Putamen (tissue), 1 donor: Measurements from ENCODE around the gene KCNIP1.
A peak's percentile ranks its signal among the peaks of the same experiment; 100 is the strongest.
"Not testable (repeated sequence)": the region's sequence is repeated elsewhere in the genome, so short reads cannot be mapped to it uniquely, and the experiment has no call there.

Experiments
- DNase-seq: peaks from one replicate; pipeline ENCODE4 v3.0.0-alpha.2; 2016; ENCODE audit warnings: low spot score

Gene KCNIP1

DNA sequence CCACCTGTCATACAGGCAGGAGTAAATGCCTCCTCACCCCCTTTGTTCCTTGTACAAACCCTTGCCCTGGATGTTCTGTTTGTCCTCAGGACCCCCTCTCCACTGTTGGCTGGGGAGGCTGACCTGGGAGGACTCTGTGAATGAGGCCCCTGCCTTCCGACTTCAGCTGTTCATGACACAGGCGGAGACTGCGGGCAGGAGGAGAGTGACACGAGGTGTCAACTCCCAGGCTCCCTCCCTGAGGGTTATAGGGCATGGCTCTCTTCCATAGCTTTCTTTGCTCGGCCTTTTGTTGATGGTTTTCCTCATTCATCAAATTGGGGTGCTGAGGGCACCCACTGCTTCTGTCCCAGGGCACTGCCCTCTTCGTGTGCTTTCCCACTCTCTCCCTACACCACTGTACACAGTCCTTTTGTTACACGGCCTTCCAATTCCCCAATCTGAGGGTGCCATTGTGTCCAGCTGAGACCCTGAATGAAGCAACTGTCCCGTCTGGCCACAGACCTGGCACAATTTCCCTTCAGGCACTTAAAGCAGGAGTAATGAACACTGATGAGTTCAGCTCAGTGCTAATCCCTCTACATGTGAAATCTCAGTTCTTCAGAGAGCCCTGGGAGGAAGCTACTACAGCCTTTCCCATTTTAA, 33.8 kb downstream of the KCNIP1 start:
- DNase-seq = no peak

DNA sequence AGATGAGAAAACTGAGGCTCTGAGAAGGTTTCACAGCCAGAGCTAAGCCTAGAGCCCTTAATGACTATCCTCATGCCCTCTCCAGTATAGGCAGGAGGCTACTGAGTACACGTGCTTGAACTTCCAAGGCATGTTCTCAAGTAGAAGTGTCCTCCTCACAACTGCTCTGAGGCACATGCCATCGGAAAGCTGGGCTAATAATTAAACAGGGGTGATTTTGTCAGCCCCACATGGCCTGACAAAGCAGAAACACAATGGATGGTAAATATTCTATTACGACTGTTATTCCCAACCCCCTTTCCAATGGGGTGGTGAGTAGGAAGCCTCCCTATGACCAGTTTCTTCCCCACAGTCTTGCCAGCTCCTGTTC, 34.3 kb downstream of the KCNIP1 start:
- DNase-seq = no peak

DNA sequence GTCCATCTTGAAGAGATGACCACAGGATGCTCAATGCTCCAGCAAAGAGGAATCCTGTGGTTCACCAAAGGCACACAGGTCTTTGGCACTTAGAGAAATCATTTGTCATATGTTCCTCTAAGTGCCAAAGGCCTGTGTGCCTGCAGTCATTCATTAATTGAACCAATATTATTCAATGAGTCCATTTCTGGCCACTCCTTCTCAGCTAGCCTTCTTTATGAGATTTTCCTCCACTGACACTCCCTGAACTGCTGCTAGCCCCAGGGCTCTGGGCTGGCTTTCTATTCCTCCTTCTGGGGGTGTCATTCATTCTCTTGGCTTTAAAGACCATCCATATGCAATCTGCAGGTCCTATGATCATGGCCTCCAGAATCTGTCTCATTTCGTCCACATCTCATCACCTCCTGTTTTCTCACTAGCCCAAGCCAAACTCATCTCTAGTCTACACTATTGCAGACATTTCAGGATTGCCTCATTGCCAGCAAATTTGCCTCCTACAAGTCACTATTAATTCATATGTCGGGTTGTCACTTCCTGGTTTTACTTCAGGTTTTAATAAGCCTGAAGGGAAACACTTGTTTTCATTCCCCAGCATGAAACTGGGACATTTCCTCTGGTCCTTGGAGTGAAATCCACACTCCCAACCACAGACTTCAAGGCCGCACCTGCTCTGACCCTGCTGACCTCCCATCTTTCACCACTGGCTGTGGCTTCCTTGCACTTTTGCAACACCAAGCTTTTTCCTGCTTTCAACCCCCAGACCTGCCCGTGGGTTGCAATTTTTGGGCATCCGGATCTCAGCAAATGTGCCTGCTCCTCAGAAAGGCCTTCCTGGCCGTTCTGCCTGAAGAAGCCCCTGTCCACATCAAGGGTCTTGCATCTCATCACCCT, 35.1 kb downstream of the KCNIP1 start:
- no peak for DNase-seq

DNA sequence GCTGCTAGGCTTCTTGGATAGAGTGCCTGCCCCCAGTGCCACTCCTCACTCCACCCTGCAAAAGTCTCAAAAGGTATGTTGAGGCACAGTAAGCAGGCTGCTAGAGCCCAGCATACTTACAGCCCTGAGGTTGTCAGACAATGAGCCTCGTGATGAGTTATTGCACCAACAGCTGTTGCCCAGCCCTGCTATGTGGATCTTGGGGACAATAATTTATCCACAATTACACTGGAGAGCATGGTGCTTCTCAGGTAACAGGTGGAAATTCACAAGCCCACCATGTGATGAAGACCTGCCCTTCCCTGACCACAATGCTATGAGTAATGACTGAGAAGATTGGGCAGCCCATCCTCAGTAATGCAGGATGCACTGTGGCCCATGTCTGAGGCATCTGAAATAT, 36.5 kb downstream of the KCNIP1 start:
- DNase-seq = no peak

DNA sequence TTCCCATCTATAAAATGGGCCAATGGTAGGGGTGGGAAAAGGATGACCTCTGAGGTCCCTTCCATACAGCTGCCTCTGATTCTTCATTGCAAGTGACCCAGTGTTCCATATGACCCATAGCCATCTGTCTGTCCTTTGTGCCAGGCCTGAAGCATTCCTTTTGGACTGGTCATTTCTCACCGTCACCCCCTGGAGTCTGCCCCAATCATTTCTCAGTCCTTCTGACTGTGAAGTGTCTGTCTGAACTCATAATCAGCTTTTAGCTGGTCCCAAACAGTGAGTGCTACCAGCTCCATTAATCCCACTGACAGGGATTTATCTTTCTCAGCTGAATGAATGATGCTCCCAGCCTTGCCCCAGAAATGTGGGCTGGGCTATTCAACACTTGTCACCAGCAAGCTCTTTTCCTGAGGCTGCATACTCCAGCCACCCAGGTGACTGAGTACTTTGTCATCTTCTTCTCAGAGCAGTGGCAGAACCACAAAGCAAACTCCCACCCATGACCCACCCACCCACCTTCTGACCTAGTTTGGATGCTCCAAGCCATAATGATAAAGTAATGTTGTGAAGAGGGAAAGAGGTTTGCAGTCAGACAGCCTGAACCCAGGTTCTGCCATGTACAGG, 37.4 kb downstream of the KCNIP1 start:
- DNase-seq = peak; percentile 41

DNA sequence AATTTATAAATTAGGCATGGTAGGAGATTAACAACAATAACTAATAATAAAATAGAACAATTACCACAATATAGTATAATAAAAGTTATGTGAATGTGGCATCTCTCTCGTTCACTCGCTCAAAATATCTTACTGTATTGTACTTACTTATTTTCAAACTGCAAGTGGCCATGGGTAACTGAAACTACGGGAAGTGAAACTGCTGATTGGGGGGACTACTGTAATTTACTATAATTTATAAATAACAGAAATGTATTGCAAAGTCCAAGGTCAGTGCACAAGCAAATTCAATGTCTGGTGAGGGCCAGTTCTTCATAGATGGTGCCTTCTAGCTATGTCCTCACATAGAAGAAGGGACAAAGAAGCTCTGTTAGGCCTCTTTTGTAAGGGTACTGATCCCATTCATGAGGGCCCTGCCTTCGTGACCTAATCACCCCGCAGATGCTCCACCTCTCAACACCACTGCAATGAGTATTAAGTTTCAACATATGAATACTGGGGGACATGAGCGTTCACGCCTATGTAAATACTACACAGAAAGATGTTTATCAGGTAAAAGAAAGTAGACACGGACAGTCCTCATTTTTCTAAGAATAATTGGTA, 39.0 kb downstream of the KCNIP1 start:
- no peak for DNase-seq

DNA sequence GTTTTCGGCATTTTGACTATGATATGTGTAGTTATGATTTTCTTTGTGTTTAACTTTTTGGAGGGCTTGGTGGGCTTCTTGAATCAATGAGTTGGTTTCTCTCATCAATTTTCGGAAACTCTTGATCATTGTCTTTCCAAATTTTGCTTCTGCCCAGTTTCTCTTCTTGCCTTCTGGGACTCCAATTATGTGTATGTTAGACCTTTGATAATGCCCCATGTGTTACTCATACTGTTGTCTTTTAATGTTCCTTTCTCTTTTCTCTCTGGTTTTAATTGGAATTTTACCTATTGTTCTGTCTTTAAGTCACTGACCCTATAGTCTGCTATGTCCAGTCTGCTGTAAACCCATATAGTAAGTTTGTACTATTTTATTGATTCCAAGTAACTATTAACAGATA, 41.5 kb downstream of the KCNIP1 start:
- DNase-seq = no peak

DNA sequence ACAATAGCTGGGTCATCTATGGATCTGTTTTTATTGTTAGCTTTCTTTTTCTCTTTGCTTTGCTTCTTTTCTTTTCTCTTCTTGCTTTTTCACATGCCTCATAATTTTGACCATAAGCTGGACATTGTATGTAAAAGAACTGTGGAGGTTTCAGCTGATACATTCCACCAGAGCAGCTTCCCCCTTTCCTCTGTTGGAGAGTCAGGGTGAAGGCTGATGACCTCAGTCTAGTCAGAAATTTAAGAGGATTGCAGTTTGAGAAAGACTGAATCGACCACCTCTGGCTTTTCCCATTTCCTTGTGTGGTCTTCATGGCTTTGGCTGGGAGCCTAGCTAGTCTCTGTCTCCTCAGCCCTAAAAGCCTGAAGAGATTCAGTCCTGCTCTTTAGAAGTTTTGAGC, 42.0 kb downstream of the KCNIP1 start:
- DNase-seq = no peak

DNA sequence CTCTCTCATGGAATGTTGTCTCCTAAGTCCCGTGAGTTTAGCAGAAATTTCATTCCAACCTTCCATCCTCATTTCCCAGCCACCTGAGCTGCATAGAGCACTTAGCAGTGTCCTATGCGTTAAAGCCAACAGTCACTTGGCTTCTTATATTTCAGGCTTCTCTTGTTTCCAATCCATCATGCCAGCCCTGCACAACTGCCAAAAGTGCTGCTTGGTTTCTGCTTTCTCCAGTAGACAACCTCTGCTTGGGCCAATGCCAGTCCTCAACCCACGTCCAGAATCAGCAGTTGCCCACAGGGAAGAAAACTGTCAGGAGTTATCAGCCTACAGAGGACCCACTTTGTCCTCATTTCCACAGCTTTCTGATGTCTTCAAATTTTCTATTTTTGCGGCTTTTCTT, 42.5 kb downstream of the KCNIP1 start:
- no peak for DNase-seq

DNA sequence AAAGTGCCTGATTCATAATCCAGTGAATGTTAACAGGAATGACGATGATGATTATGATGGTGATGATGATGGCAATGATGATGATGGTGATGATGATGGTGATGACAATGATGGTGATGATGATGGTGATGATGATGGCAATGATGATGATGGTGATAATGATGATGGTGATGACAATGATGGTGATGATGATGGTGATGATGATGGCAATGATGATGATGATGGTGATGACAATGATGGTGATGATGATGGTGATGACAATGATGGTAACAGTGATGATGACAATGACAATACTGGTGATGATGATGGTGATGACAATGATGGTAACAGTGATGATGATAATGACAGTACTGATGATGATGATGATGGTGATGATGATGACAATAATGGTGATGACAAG, 46.6 kb downstream of the KCNIP1 start:
- not testable (repeated sequence) for DNase-seq

DNA sequence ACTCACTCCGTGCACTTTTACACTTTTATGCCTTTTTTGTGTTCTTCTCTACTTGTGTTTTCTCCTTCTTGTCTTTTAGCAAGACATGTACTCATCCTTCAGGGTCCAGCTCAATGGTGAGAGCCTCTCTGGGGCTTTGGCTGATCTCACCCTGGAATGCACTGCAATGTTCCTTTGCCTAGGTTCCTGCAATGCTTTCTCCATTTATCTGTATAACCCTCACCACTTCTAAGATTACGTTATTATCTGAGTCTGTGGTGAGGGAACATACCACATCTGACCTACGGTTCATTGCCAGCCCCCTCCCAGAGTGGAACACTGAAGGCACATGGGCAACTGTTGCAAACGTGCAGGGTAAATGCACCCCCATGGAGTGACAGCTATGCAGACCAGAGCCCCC, 47.3 kb downstream of the KCNIP1 start:
- DNase-seq = no peak

DNA sequence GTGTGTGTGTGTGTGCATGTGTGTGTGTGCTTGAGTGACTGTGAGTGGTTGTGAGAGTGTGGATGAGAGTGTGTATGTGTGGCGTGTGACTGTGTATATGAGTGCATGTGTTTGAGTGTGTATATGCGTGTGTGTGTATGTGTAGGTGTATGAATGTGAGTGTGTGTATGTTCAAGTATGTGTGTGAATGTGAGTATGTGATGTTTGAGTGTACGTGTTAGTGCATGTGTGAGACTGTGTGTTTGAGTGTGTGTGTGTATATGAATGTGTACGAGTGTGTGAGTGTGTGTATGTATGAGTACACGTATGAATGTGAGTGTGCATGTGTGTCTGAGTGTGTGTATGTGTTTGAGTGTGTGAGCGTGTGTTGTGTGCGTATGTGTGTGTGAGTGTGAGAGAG, 47.8 kb downstream of the KCNIP1 start:
- no peak for DNase-seq

DNA sequence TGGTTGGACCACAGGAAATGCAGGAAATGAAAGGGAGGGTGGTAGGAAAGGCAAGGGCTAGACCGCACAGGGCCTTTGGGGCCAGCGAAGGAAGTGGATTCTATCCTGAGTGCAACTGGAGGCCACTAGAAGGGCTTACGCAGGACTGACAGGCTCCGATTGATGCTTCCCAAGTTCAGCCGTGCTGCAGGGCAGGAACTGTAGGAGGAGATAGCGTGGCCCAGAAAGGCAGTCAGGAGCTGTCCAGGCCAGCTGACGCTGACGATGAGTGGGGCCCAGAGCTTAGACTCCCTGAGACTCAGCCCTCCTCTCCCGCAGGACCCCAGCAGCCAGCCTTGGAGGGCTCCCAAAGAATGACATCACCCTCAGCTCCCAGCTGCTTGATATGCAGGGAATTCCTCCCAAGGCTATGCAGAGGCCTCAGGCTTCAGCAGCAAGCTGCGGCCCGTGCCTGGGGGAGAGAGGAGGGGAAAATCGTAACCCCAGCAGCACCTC, 48.8 kb downstream of the KCNIP1 start:
- peak; percentile 73 for DNase-seq

DNA sequence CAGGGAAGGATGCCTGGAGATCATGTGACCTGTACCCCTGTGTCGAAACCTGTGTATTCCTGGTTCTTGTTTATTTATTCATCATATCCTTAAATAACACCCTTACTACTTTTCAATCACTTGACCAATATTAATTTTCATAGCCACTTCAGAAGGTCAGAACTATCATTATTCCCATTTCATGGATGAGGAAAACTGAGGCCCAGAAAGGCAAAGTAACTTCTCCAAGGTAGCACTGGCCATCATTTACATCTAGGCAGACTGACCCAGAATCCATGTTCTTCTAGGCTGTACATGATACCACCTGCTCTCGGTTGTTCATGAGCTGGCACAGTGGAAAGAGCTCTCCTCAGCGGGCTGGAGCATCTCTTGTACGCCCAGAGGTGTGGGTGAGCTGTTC, 49.4 kb downstream of the KCNIP1 start:
- no peak for DNase-seq

DNA sequence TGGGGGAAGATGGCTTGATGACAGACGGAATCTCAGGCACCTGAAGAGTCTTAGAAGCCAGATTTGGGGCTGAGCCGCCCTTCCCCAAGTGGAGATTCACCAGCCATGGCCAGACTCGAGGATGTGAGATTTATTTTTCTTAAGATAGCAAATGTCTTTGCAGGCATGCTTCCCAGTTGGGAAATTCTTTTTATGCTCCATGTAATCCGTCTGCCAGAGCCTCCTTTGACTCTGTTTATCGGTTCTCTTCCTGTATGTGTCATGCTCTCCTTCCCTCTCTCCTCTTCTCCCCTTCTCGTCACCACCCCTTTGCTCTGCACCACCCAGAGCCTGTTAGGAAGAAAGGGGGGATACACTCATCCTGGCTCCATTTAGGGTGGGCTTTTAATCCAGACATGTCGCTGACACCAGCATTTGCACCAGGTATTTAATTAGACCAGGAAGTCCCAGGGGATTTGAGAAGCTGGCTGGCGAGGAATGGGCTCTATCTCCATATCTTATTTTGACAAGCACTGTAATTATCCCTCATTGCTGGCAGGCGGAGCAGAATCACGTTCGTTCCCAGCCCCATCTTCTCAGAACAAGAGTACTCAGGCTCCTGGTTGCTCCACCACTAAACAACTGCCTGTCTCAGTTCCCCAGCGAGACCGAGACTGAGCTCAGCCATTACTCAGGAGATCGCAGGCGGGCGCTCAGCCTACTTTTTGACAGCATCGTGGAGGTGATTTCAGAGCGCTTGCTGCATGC, 50.9 kb downstream of the KCNIP1 start:
- peak; percentile 58 for DNase-seq

DNA sequence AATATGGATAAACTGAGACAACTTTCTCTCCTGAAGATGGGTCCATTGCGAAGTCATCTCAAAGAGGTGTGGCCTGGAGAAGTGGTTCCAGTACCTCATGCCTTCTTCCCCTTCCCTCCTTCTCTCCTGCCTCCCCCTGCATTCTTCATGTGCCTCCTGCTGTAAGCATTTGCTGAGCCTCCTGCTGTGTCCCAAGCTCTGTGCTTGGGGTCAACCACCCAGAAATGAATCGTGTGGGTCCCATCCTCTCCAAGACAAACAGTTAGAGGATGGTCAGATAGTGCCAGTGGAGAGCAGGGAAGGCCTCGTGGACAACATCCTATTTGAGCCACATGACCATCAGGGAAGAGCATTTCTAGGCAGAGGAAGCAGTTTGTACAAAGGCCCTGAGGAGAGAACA, 53.5 kb downstream of the KCNIP1 start:
- no peak for DNase-seq

DNA sequence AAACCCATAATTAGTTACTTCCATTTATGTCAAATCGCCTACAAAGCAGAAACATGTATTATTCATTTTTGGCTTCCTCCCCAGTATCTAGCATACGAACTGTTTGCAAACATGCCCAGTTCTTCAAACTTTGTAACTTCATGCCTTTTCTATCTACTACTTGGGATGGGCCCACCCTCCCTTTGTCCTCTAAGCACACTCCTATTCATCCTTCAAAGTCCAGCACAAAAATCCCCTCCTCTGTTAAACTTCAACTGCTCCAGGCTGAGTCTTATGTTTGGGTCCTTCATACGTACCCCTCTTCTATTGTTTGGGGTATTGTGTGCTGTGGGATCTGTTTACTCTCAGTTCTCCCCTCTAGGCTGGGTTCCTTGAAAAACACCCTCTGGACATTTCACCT, 55.5 kb downstream of the KCNIP1 start:
- DNase-seq = no peak

DNA sequence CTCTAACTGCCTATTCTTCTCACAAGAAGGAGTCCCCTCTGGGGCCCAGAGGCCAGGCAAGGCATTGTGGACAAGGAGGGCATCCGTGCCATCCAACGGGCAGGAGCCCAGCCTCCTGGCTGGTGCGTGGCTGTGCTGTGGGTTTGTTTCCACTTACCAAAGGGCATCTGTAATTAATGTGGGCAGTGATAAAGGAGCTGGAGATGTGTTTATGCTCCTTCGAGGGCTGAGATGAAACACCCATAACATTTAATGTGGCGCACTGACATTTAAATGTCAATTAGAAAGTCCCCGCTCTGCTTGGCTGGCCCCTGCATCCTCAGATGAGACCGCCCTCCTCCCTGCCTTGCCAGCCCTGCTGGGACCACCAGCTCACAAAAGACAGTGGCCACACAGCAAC, 57.1 kb downstream of the KCNIP1 start:
- DNase-seq = no peak

DNA sequence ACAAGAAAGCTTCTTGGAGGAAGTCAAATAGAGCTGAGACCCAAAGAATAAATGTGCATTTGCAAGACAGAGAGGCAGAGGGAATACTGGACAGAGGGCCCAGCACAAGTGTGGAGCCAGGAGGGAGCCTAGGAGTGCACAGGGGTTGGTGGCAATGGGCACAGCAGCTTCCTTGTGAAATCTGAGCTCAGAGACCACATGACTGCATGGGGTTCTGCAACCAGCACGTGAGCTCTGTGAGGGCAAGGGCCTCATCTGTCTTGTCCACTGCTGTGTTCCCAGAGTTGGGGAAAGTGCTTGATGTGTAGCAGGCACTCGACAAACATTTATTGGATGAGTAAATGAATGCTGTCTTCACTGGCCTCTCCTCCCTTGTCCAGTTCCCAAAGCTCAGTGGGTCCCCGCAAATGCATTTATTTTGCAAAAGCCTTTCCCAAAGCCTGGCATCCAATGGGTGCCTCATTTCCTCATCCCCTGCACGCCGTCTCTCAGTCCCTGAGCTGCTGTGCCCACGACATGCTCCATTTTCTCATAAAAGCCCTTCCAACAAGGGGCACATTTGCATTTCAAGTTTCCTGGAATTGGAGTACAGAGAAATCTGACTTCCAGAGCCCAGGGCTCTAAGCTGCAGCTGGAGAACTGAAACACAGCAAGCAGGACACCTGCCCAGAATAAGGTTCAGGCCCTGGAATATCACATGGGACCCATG, 58.5 kb downstream of the KCNIP1 start:
- no peak for DNase-seq

DNA sequence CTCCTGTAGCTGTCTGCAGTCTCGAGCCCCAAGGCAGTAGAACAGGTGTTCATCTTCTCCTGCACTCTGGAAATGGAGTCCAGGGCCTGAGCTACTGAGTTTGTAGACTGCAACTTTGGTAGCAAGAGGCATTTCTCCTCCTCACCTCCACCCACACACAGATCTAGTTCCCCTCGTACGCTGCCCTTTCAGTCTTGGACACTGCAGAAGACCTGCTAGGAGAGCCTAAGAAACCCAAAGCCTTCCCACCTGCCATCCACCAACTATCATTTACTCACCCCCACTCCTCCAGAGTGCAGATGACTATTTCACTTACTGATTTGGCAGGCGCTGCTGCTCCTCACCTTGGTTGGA, 59.0 kb downstream of the KCNIP1 start:
- no peak for DNase-seq

DNA sequence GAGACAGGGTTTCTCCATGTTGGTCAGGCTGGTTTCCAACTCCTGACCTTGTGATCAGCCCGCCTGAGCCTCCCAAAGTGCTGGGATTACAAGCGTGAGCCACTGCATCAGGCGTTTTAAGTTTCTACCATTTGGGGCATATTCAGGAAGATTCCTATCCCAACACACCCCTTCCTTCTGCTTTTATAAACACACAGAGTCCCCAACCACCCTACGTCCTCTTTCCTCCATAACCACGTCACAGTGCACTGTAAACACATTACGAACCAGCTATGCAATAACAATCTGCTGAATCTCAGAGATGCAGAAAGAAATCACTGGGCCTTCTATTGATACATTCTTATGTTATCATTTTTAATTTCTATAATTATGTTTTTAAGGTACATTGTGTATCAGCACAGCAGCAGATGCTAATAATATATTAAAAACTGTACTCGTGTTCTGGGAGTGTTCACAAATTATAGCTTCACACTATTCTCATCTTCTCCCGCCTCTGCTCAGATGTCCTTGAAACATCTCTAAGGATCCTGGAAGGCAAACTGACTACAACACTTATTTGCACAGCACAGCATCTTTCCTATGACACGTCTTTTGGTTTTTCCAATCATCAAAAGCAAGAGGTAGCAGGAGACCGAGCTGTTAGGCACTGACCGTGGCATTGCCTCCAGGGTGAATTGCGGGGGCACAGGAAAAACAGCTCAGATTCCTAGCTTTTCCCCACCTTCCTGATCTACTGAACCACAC, 60.2 kb downstream of the KCNIP1 start:
- no peak for DNase-seq
